K562 (cell line): ENCODE data around the gene PHOSPHO1. TPM values are rescaled to one million over a fixed set of nuclear protein-coding genes. Genes with fewer than 3 reads are reported as not detected.

Source experiments
- BMI1 ChIP-seq: fragments of 150-350 bp; IDR thresholded peaks from 2 replicates; pipeline ENCODE4 v1.6.1; 2014; ENCODE audit warnings: low read length
- CEBPG ChIP-seq, 3 experiments: fragments of 200-800 bp in 1 of 3; sonication (Bioruptor generic) in 1 of 3; sonication (generic) in 1 of 3; formaldehyde crosslinking in 1 of 3; IDR thresholded peaks in 2 of 3; conservative IDR thresholded peaks in 1 of 3; 2 replicates each; pipeline versions ENCODE4 v1.6.1 to v1.8.0; 2016 to 2022; ENCODE audit warnings: missing compliant biosample characterization in 2 of 3, missing genetic modification characterization in 2 of 3, mild to moderate bottlenecking in 1 of 3, missing genetic modification reagents in 1 of 3
- CXXC5 ChIP-seq: fragments of 250-450 bp; sonication (Bioruptor Pico); IDR thresholded peaks from 2 replicates; pipeline ENCODE4 v1.8.0; 2022; ENCODE audit warnings: inconsistent platforms, mild to moderate bottlenecking, moderate library complexity
- DDX20 ChIP-seq: fragments of 450-650 bp; IDR thresholded peaks from 2 replicates; pipeline ENCODE4 v1.6.1; 2016; ENCODE audit warnings: missing genetic modification characterization, low read depth, mild to moderate bottlenecking, missing compliant biosample characterization, moderate library complexity
- DMBX1 ChIP-seq: fragments of 250-450 bp; sonication (Bioruptor Pico); IDR thresholded peaks from 2 replicates; pipeline ENCODE4 v1.8.0; 2022; ENCODE audit warnings: inconsistent platforms, mild to moderate bottlenecking, moderate library complexity, borderline replicate concordance
- PTTG1 ChIP-seq: fragments of 450-650 bp; IDR thresholded peaks from 2 replicates; pipeline ENCODE4 v1.6.1; 2016; ENCODE audit warnings: low read depth, mild to moderate bottlenecking, missing genetic modification characterization, missing compliant biosample characterization
- PYGO2 ChIP-seq: fragments of 450-650 bp; IDR thresholded peaks from 2 replicates; pipeline ENCODE4 v1.6.1; 2016; ENCODE audit warnings: mild to moderate bottlenecking, missing genetic modification characterization, moderate library complexity, missing compliant biosample characterization
- SMAD4 ChIP-seq: fragments of 250-450 bp; sonication (Bioruptor Pico); conservative IDR thresholded peaks from 2 replicates; pipeline ENCODE4 v1.8.0; 2021; ENCODE audit warnings: inconsistent platforms, mild to moderate bottlenecking, moderate library complexity
- SREBF2 ChIP-seq: sonication (generic); formaldehyde crosslinking; IDR thresholded peaks from 2 replicates; pipeline ENCODE4 v1.4.0; 2020; ENCODE audit warnings: mild to moderate bottlenecking, missing genetic modification reagents
- TAF1 ChIP-seq: IDR thresholded peaks from 2 replicates; pipeline ENCODE4 v1.6.1; 2011; ENCODE audit warnings: mild to moderate bottlenecking, low read length, moderate library complexity; ENCODE audit not compliant: insufficient read depth, control insufficient read depth, severe bottlenecking; ENCODE audit errors: extremely low read depth
- ZNF507 ChIP-seq: conservative IDR thresholded peaks from 2 replicates; pipeline ENCODE4 v1.6.1; 2017; ENCODE audit warnings: missing genetic modification characterization, missing compliant biosample characterization
- ZNF589 ChIP-seq: fragments of 200-800 bp; sonication (Bioruptor generic); IDR thresholded peaks from 2 replicates; pipeline ENCODE4 v1.6.1; 2016; ENCODE audit warnings: low read depth, missing genetic modification characterization, missing compliant biosample characterization
- ZNF592 ChIP-seq: fragments of 450-650 bp; IDR thresholded peaks from 2 replicates; pipeline ENCODE4 v1.6.1; 2017; ENCODE audit warnings: antibody characterized with exemption, mild to moderate bottlenecking
- polyA plus RNA-seq, 8 experiments: library from polyadenylated mRNA; depleted of rRNA in 4 of 8; stranded (reverse) in 5 of 8; unstranded in 3 of 8; fragments of >200 nt; fragmentation: Nextera tagmentation in 2 of 8; fragmentation: Illumina TruSeq in 1 of 8; extraction: Ambion mirVana in 2 of 8; extraction: Trizol in 1 of 8; gene quantifications; 2 replicates each; pipeline versions ENCODE4 v1.2.1 to v1.2.3, GENCODE V29; 2011 to 2014; ENCODE audit warnings: inconsistent platforms in 1 of 8, missing spikeins in 1 of 8
- total RNA-seq, 7 experiments: library from RNA; depleted of rRNA in 6 of 7; stranded (reverse); fragments of >200 nt in 6 of 7; fragmentation: Illumina TruSeq in 2 of 7; extraction: Trizol in 2 of 7; gene quantifications; 2 replicates each; pipeline versions ENCODE4 v1.2.1 to v1.2.3, GENCODE V29; 2011 to 2021; ENCODE audit warnings: low replicate concordance in 1 of 7
- TF ChIP-seq, protein P1 (sequence below): fragments of 450-650 bp; conservative IDR thresholded peaks from 2 replicates; pipeline ENCODE4 v1.6.1; 2016; ENCODE audit warnings: missing genetic modification characterization, low read depth, mild to moderate bottlenecking, missing compliant biosample characterization, moderate library complexity

The PHOSPHO1 gene
- total and polyA plus RNA-seq, 9 of the 15 experiments (the other 6 are each of a cell fraction or from before 2014, with no cell fraction given): 0.06 to 0.07 TPM; not detected in 7

- TF ChIP-seq ZNF592: peak; percentile 88
- TF ChIP-seq BMI1: no peak
- peak; percentile 13; the same call in 1 of the 2 replicates for TF ChIP-seq CXXC5 (CRISPR knock-in tag)
- TF ChIP-seq TAF1: no peak
- TF ChIP-seq PTTG1 (tag): peak; percentile 47; the same call in 1 of the 2 replicates
- no peak for TF ChIP-seq DDX20 (tag)
- TF ChIP-seq ZNF589 (CRISPR knock-in tag): no peak
- TF ChIP-seq SREBF2: no peak
- TF ChIP-seq ZNF507 (tag): peak; percentile 50; the same call in 1 of the 2 replicates
- peak; percentile 35; the same call in 1 of the 2 replicates for TF ChIP-seq DMBX1 (CRISPR knock-in tag)
- TF ChIP-seq CEBPG (CRISPR knock-in tag; IDR thresholded peaks at IDR 0.05): no peak
- no peak for TF ChIP-seq CEBPG (tag; conservative IDR thresholded peaks at IDR 0.05 in 1 of 2, IDR thresholded peaks at IDR 0.05 in 1 of 2)
- TF ChIP-seq, protein P1, sequence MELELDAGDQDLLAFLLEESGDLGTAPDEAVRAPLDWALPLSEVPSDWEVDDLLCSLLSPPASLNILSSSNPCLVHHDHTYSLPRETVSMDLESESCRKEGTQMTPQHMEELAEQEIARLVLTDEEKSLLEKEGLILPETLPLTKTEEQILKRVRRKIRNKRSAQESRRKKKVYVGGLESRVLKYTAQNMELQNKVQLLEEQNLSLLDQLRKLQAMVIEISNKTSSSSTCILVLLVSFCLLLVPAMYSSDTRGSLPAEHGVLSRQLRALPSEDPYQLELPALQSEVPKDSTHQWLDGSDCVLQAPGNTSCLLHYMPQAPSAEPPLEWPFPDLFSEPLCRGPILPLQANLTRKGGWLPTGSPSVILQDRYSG (tag): 0 out of 2 replicates have a peak, but pooled peaks have one; percentile 37
- TF ChIP-seq SMAD4: peak; percentile 56
- peak; percentile 55; the same call in 1 of the 2 replicates for TF ChIP-seq PYGO2 (tag)
Observed at GRCh38 chr17:49234509-49235080, 4.0 kb upstream of the PHOSPHO1 start (continued).
